HG02642 (cell line): ENCODE results near the gene REN.
A peak's percentile ranks its signal among the peaks of the same experiment; 100 is the strongest.

Experiments
- ATAC-seq: cut with Tn5 transposase; IDR thresholded peaks from one replicate; pipeline ENCODE4 v1.9.1; 2021; ENCODE audit warnings: mild to moderate bottlenecking; ENCODE audit not compliant: unreplicated experiment, poor library complexity

The REN gene

DNA sequence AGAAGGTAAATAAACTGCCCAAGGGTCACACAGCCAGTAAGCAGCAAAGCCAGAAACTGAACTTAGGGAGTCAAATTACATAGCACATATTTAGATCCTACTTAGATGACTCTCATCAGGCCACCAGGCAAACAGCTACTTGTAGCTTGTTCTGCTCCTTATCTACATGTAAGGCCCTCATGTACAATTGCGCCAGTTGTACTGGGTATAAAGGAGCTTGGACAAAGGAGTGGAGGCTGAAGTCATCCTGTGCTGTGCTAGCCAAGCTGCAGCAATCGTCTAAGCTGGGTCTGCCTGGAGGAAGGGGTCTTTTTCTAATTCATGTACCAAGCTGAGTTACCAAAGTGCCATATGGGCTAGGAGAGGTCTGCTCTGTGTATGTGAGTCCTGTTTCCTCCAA lies 27.0 kb downstream of the REN start:
- no peak for ATAC-seq

DNA sequence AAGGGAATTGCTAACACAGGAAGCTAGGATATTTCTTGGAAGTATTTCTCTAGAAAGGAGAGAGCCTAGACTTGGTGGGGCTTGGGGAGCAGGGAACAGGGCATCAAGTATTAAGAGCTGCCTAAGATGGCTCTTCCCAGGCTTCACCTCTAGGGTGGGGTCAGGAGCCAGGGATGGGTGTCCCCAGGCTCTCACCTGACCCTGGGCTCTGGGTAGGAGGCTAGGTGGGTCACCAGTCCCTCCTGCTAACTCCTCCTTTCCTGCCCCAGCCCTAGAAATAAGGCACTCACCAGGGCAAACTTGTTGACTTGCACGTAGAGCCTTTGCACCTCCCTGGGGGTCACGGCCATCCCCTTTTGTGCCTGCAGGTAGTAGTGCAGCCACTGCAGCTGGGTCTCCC lies 29.3 kb downstream of the REN start:
- no peak for ATAC-seq

DNA sequence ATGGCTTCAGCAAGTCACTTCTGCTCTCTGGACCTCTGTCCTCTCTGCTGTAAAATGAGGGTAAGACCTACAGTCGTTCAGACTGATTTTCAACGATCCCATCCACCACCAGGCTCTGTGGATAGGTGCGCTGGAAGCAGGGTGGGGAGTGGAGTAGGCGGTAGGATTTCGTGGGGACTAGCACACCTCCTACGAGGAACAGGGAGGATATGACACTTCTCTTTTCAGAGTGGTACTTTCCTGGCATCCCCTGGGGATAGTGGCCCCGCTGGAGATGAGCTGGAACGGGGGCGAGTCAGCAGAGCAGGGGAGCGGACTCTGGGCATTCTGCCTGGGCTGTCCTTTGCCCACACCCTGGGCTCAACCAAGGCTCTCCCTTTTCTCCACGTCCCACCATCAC lies 32.0 kb downstream of the REN start:
- no peak for ATAC-seq

DNA sequence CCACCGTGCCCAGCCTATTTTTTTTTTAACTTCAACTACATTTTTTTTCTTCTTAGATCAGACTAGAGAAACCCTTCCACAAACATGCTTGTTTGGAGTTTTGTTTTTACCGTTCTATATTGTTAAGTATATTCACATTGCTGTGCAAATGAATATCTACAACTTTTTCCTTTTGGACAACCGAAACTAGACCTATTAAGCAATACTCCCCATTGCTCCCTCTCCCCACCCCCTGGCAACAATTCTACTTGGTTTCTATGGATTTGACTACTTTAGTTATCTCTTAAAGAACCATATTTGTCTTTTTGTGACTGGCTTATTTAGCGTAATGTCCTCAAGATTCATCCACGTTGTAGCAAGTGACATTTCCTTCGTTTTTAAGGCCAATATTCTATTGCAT lies 33.4 kb downstream of the REN start:
- no peak for ATAC-seq

DNA sequence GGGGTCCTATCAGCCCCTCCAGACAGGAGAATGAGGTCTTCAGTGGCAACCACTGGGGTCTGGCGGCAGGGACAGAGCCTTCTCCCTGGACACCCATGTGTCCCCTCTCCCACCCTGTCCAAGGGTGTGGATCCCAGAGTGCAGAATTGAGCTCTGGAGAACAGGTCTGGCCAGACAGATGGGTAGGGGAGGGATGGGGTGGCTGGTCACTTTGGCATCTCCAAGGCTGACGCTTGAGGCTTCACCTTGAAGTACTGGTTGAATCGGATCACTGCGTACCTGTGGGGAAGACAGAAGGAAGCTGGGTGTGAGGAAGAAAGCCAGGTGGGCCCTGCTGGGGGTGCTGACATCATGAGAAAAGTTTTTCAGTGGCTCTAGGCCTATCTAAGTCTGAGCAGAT lies 34.2 kb downstream of the REN start:
- ATAC-seq: no peak

DNA sequence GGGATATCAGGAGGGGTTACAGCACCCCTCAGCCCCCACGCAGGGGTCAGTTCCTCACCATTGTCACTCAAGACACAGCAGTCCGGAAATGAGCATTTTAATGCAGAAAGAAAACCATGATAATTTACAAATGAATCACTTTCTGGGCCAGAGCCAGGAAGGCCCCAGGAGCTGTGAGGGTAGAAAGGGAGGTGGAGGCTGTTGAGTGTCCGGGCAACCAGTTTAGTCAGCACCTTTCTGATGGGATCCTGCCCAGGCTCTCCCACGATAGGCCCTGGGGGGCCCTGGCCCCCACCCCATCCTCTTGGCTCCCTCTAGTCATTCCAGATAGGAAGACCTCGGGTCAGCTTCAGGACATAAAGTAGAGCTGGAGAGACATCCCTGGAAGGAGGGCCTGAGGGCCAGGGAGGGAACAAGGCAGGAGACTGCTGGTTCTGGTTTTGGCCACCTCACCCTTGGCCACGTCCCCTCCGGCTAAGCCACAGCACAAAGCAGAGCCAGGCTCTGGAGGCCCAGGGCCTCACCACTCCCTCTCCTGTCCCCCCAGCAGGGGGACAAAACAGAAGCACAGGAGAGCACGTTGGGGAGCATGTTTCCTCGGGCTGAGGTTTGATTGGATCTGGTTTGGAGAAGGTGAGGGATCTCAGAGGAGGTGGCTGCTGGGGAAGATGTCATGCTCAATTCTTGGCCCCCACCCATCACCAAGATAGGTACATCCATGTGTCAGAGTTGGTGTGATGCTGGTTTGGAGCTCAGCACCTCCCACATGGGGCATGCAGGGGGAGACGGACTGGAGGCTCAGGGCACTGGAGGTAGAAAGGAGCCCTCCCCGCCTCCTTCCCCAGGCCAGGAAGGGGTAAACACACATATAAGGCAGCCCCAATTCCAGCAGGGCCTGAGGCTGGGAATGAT lies 34.9 kb downstream of the REN start:
- no peak for ATAC-seq

DNA sequence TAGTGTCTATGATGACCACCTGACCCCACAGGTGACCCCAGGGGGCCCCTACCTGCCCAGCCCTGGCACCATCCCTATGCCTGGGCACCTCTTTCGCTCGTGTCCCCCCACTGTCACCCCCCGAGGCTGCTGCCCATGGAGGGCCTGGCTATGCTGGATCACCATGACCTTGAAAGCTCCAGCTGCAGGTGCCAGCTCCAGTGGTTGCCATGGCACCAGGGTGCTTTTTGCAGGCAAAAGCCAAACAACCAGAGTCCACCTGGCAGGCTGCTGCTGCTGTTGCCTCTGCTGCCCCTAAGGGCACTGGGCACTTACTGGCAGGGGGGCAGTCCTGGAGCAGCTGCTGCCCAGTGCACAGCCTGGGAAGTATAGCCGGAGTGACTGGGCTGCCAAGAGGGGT lies 36.0 kb downstream of the REN start:
- no peak for ATAC-seq

DNA sequence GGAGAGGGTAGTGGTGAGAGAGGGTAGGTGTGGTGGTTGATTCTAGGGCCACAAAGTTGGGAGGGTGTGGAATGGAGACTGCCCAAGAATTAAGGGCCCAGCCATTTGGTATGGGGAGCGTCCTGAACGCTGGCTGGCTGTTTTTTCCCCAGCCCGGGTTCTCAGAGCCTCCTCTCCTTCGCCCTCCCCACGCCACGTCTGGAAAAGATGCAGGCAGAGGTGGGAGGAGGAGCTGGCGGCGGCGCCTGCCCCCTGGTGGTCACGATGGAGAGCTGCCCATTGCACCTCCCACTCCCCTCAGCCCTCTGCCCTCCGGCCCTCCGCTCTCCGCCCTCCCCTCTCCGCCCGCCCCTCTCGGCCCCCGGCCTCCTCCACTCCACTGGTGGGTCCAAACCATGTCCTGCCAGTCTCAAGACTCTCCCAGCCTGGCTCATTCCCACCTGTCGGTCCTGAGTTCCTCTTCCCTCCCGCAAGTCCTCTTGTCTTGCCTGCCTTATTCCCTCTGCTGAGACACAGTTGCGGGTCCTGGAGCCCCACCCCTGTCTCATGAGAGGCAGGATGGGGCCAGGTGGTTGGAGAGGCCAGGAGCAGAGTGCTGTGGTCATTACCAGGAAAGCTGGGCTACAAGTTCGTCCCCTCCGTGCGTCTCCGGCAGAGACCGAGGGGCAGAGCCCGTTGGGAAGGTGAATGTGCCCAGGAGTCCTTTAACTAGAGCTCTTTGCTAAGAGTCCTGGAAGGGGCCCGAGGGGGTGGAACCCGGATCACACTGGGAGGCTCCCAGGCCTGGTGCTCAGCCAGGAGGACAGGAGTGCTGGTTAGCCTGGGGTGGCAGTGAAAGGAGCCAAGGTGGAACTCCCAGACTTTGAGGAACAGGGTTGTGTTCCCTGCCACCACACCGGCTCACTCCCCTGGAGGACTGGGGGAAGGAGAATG lies 36.9 kb downstream of the REN start:
- peak; percentile 64 for ATAC-seq

DNA sequence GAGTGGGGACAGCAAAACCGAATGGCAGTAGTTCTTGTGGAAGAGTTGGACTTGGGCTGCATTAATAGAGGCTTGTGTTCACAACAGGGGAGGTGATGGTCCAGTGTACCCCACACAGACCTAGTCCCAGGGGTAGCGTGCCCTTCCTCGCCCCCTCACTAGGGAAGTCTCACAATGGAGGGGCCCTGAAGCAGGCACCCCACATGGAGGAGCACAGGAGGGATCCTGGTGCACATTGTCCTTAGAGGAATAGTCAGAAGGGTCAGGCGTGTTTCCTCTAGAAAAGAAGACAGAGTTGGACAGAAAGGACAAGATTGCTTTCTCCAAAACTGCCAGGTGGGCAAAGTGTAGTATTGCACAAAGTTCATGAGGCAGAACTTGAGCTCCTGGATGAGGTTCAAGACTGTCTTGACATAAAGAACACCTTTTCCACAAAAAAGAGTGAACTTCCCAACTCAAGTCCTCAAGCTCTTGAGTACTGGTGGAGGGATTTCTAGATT lies 37.6 kb downstream of the REN start:
- ATAC-seq: no peak

DNA sequence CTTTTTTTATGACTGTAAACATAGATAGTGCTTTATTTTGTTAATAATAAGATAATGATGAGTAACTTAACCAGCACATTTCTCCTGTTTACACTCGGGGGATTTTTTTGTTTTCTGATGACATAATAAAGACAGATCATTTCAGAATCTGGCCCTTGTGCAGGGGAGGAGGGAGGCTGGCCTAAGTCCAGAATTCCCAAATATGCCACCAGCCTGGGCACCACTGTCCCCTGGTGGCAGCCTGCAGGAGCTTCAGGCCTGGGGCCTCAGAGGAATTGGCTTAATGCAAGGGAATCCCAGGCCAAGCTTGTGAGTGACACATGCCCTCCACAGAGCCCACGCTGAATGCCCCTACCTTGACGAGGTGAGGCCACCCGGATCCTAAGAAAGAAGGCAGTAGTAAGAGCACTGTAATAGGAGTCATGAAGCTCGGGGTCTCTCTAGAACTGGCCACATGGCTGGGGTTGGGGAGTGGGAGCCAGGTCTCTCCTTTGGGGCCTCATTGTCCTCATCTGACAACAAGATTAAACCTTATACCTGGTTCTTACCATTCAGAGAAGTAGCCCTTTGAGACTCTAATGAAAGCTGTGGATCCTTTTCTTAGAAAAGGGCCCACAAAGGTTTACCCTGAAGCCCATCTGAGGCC lies 38.4 kb downstream of the REN start:
- ATAC-seq: no peak

DNA sequence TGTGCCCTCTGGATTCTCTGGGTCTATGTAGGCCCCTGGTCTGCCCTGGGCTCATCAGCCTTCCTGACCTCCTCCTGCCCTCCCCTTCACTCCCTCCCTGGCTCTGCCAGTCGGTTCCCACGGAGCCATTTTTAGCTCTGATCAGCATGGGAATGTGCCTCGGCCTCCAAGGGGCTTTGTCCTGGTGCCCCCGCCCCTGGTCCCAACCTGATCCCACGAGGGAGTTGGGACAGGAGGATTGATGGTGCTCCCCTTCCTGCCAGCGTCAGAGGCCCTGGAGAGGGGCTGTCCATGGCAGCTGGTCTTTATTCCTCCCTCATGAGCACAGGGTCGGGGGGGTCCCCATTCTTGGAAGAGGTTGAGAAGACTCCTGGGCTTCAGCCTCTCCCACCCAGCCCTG lies 39.2 kb downstream of the REN start:
- ATAC-seq: no peak

DNA sequence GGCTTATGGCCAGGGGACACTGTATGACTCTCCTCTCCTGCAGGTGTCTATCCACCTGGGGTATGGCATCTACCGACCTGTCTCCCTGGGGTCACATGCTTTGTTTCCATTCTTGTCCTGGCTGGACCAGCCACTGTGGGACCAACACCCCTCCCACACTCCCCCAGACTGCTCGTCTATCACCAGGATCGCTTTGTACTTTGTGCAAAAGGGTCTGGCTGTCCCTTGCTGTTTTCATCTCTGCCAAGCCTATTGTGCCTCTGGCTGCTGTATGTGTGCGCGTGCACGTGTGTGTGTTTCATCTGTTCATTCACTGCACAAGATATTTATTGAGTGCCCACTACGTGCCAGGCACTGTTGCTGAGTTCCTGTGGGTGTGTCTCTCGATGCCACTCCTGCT lies 39.8 kb downstream of the REN start:
- ATAC-seq: no peak

DNA sequence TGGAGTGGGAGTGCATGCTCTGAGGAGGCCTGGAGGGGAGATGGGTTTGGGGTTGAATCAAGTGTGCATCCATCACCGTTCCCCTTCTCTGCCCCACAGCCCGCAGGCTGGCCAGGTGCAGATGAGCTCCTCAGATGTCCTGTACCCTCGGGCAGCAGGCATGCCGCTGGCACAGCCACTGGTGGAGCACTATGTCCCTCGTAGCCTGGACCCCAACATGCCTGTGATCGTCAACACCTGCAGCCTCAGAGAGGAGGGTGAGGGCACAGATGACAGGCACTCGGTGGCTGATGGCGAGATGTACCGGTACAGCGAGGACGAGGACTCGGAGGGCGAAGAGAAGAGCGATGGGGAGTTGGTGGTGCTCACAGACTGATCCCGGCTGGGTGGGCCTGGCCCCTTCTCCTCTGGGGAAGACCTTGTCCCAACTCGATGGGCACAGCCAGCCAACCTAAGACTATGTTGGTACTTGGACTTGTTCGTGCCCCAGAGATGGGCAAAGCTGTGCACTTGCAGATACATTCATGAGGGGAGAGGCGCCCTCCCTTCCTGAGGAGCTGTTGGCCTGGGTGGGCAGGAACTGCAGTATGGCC lies 40.3 kb downstream of the REN start:
- no peak for ATAC-seq

DNA sequence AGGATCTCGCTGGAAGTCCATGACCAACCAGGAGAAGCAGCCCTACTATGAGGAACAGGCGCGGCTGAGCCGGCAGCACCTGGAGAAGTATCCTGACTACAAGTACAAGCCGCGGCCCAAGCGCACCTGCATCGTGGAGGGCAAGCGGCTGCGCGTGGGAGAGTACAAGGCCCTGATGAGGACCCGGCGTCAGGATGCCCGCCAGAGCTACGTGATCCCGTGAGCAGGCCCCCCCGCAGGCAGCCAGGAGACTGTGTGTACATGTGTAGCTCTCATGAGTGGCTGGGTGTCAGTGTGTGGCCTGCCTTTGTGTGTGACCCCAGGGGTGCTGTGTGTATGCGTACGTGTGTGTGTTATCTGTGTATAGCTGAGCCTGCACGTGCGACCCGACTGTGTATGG lies 41.5 kb downstream of the REN start:
- ATAC-seq: no peak

DNA sequence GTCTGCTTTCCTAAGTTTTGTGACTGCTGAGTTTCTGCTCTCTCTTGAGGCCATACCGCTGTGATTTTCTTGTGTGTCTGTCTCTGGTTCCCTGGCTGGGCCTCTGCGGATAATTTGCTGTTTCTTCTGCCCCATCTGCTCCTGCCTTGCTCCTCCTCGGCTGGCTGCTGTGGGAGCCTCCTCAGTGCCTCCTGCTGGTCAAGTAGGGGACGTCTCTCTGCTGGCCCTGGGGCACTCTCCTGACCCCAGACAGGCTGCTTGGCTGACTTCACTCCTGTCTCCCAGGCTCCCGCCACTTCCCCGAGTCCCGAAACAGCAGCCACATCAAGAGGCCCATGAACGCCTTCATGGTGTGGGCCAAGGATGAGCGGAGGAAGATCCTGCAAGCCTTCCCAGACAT lies 42.8 kb downstream of the REN start:
- no peak for ATAC-seq

DNA sequence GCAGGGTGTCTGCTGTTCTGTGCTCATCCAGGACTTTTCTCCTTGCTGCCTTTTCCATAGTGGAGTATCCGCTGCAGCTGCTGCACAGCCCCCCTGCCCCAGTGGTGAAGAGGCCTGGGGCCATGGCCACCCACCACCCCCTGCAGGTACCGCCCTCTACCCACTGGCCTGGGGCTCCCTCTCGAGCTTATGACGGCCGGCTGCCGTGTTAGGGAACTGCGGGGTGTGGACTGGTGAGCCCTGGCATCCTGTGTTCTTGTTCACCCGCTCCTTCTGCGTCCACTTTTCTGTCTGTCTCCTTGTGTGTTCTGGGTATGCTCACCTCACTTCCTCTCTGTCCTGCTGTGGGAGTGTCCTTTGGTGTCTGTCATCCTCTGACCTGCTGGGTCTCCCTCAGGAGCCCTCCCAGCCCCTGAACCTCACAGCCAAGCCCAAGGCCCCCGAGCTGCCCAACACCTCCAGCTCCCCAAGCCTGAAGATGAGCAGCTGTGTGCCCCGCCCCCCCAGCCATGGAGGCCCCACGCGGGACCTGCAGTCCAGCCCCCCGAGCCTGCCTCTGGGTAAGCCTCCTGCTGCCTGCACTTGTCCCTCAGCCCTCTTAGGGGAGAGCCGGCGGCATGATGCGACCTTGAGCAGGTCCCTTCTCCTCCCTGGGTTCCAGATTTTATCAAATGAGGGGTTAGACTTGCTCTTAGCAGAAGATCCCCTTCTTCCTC lies 44.1 kb downstream of the REN start:
- no peak for ATAC-seq

DNA sequence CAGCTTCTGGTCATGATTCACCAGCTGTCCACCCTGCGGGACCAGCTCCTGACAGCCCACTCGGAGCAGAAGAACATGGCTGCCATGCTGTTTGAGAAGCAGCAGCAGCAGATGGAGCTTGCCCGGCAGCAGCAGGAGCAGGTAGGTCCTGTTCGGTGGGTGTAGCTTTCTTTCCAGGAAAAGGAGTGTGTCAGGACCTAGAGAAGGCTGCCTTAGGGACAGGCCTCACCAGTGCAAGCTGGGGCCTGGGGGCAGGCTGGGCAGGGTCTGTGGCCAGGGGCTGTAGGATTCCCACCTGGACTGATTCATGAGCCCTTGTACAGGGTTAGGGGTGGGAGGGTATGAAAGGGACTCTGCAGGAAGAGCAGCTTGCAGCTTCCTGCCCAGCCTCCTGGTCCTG lies 49.6 kb downstream of the REN start:
- ATAC-seq: no peak

DNA sequence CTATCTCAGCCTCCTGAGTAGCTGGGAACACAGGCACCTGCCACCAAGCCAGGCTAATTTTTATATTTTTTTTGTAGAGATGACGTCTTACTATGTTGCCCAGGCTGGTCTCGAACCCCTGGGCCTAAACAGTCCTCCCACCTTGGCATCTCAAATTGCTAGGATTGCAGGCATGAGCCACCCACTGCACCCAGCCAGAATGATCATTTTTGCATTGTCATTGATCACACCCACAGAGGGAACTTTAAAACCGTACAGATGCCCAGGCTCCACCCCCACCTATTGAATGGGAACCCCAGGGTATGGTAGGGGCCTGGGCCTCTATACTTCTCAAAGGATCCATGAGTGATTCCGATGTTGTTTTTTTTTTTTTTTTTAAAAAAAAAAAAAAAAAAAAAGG lies 51.0 kb downstream of the REN start:
- ATAC-seq: no peak

DNA sequence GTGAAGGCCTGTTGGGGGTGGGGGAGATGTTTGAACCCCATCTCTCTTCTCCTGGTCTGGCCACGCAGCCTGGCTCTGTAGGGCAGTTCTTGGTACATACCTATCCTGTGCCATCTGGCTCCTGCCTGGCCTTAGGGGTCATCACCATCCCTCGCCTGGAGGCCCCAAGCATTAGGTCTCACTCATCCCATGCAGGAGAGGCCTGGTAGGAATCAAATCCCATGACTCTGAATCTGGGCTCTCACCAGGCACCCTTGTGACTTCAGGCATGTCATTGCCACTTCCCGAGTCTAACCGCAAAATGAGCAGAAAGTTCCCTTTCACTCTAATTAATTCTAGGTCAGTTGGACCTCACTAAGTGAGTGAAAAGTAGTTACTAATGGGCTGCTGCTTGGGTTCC lies 51.5 kb downstream of the REN start:
- ATAC-seq: no peak

DNA sequence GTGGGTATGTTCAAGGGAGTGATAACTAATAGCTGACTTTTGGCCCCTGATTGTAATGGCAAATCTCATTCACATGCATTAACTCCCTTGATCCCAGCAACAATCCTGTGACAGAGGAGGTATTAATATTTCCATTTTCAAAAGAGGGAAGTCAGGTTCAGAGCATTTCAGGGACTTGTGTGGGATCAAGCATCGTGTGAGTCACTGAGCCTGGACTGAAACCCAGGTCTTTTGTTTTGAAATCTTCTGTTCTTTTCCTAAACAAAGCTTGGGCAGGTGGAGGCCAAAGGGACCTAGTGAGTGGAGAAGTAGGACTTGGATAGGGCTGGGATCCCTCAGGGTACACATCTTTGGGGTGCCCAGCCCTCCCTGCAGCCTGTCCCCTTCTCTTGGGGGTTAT lies 52.2 kb downstream of the REN start:
- ATAC-seq: no peak
